HepG2 (cell line): Measurements from ENCODE around the gene RELL2. TPM values are rescaled to one million over a fixed set of nuclear protein-coding genes. Genes with fewer than 3 reads are reported as not detected.

Experiments
- BCL6 ChIP-seq: IDR thresholded peaks from 2 replicates; pipeline ENCODE4 v1.6.1; 2016; ENCODE audit warnings: missing genetic modification reagents, missing compliant biosample characterization
- CEBPB ChIP-seq: IDR thresholded peaks from 2 replicates; pipeline ENCODE4 v1.6.1; 2011; ENCODE audit warnings: low read depth, low read length, improper control_type of control experiment, borderline replicate concordance
- CEBPG ChIP-seq: IDR thresholded peaks from 2 replicates; pipeline ENCODE4 v1.6.1; 2016
- EED ChIP-seq: sonication (generic); formaldehyde crosslinking; IDR thresholded peaks from 2 replicates; pipeline ENCODE4 v1.5.0; 2020; ENCODE audit warnings: mild to moderate bottlenecking, missing genetic modification reagents
- GABPA ChIP-seq, 2 experiments: IDR thresholded peaks; 2 replicates each; pipeline ENCODE4 v1.6.1; 2011 to 2016; ENCODE audit warnings: low read depth in 2 of 2, low read length in 1 of 2, missing biosample characterization in 1 of 2, missing genetic modification characterization in 1 of 2
- HNF4G ChIP-seq, 2 experiments: sonication (generic) in 1 of 2; formaldehyde crosslinking in 1 of 2; IDR thresholded peaks; 2 replicates each; pipeline versions ENCODE4 v1.4.0 to v1.6.1; 2011 to 2020; ENCODE audit warnings: borderline replicate concordance in 2 of 2, low read depth in 2 of 2, mild to moderate bottlenecking in 2 of 2, low read length in 1 of 2, missing genetic modification reagents in 1 of 2, moderate library complexity in 1 of 2
- KDM1A ChIP-seq: IDR thresholded peaks from 2 replicates; pipeline ENCODE4 v1.6.1; 2016; ENCODE audit warnings: missing compliant biosample characterization
- NFIC ChIP-seq: IDR thresholded peaks from 2 replicates; pipeline ENCODE4 v1.6.1; 2012; ENCODE audit warnings: mild to moderate bottlenecking, low read length, inconsistent platforms
- NR2F2 ChIP-seq: IDR thresholded peaks from 2 replicates; pipeline ENCODE4 v1.6.1; 2012; ENCODE audit warnings: low read depth, inconsistent platforms, borderline replicate concordance
- PHF21A ChIP-seq: sonication (generic); formaldehyde crosslinking; IDR thresholded peaks from 2 replicates; pipeline ENCODE4 v1.5.0; 2020; ENCODE audit warnings: mild to moderate bottlenecking, missing genetic modification reagents
- SMAD9 ChIP-seq: sonication (generic); formaldehyde crosslinking; IDR thresholded peaks from 2 replicates; pipeline ENCODE4 v1.5.1; 2020; ENCODE audit warnings: mild to moderate bottlenecking, missing genetic modification reagents
- SOX5 ChIP-seq: IDR thresholded peaks from 2 replicates; pipeline ENCODE4 v1.6.1; 2016; ENCODE audit warnings: borderline replicate concordance
- SOX6 ChIP-seq, 2 experiments: fragments of 450-650 bp in 1 of 2; sonication (generic) in 1 of 2; formaldehyde crosslinking in 1 of 2; IDR thresholded peaks; 2 replicates each; pipeline versions ENCODE4 v1.4.0 to v1.6.1; 2017 to 2020; ENCODE audit warnings: antibody characterized with exemption in 1 of 2, mild to moderate bottlenecking in 1 of 2, missing genetic modification reagents in 1 of 2
- SRSF1 ChIP-seq: fragments of 200-400 bp; formaldehyde crosslinking; optimal IDR thresholded peaks from 2 replicates; pipeline ENCODE3; 2017; ENCODE audit warnings: mild to moderate bottlenecking, low read depth, low read length, moderate library complexity
- TSC22D2 ChIP-seq: sonication (generic); formaldehyde crosslinking; IDR thresholded peaks from 2 replicates; pipeline ENCODE4 v1.5.1; 2020; ENCODE audit warnings: missing genetic modification reagents, mild to moderate bottlenecking, borderline replicate concordance
- ZMYM4 ChIP-seq: sonication (generic); formaldehyde crosslinking; IDR thresholded peaks from 2 replicates; pipeline ENCODE4 v1.8.1; 2023; ENCODE audit warnings: mild to moderate bottlenecking, missing genetic modification reagents
- ZNF124 ChIP-seq: sonication (generic); formaldehyde crosslinking; IDR thresholded peaks from 2 replicates; pipeline ENCODE4 v1.4.0; 2020; ENCODE audit warnings: missing genetic modification reagents
- ZNF224 ChIP-seq: sonication (generic); formaldehyde crosslinking; IDR thresholded peaks from 2 replicates; pipeline ENCODE4 v1.5.0; 2020; ENCODE audit warnings: mild to moderate bottlenecking, missing genetic modification reagents
- ZNF260 ChIP-seq: sonication (generic); formaldehyde crosslinking; IDR thresholded peaks from 2 replicates; pipeline ENCODE4 v1.4.0; 2020; ENCODE audit warnings: missing genetic modification reagents, low read depth, mild to moderate bottlenecking, borderline replicate concordance
- ZNF331 ChIP-seq: sonication (generic); formaldehyde crosslinking; IDR thresholded peaks from 2 replicates; pipeline ENCODE4 v1.4.0; 2020; ENCODE audit warnings: missing genetic modification reagents
- ZNF335 ChIP-seq: sonication (generic); formaldehyde crosslinking; IDR thresholded peaks from 2 replicates; pipeline ENCODE4 v1.4.0; 2020; ENCODE audit warnings: missing genetic modification reagents
- ZNF556 ChIP-seq: sonication (generic); formaldehyde crosslinking; IDR thresholded peaks from 2 replicates; pipeline ENCODE4 v1.4.0; 2020; ENCODE audit warnings: mild to moderate bottlenecking, missing genetic modification reagents, borderline replicate concordance
- ZNF660 ChIP-seq: sonication (generic); formaldehyde crosslinking; IDR thresholded peaks from 2 replicates; pipeline ENCODE4 v1.5.1; 2020; ENCODE audit warnings: mild to moderate bottlenecking, low read depth, missing genetic modification reagents, borderline replicate concordance
- ZNF839 ChIP-seq: sonication (generic); formaldehyde crosslinking; IDR thresholded peaks from 2 replicates; pipeline ENCODE4 v1.4.0; 2020; ENCODE audit warnings: missing genetic modification reagents, mild to moderate bottlenecking, borderline replicate concordance
- ZSCAN20 ChIP-seq: sonication (generic); formaldehyde crosslinking; IDR thresholded peaks from 2 replicates; pipeline ENCODE4 v1.4.0; 2020; ENCODE audit warnings: missing genetic modification reagents, mild to moderate bottlenecking, borderline replicate concordance
- polyA plus RNA-seq, 8 experiments: library from polyadenylated mRNA; depleted of rRNA in 3 of 8; stranded (reverse) in 7 of 8; unstranded in 1 of 8; fragments of >200 nt; fragmentation: Illumina TruSeq in 4 of 8; extraction: Trizol in 4 of 8; gene quantifications; 2 replicates each; pipeline versions ENCODE4 v1.2.1 to v1.2.3, GENCODE V29; 2011 to 2016; ENCODE audit warnings: low read depth in 4 of 8, missing spikeins in 1 of 8, mixed read lengths in 1 of 8; ENCODE audit not compliant: insufficient read depth in 1 of 8
- total RNA-seq, 5 experiments: library from RNA; depleted of rRNA; stranded (reverse); fragments of >200 nt; fragmentation: Illumina TruSeq; extraction: Trizol; gene quantifications; 2 replicates each; pipeline ENCODE4 v1.2.3, GENCODE V29; 2016; ENCODE audit warnings: low read depth in 1 of 5
- TF ChIP-seq, protein P1 (sequence below): sonication (generic); formaldehyde crosslinking; IDR thresholded peaks from 2 replicates; pipeline ENCODE4 v1.4.0; 2020; ENCODE audit warnings: missing genetic modification reagents, mild to moderate bottlenecking, borderline replicate concordance
- TF ChIP-seq, protein P2 (sequence below): IDR thresholded peaks from 2 replicates; pipeline ENCODE4 v1.6.1; 2016; ENCODE audit warnings: control low read depth

Gene RELL2
- total and polyA plus RNA-seq, 2 of the 13 experiments (the other 11 are each of a cell fraction or from before 2014, with no cell fraction given): 6.4 to 8.3 TPM

DNA sequence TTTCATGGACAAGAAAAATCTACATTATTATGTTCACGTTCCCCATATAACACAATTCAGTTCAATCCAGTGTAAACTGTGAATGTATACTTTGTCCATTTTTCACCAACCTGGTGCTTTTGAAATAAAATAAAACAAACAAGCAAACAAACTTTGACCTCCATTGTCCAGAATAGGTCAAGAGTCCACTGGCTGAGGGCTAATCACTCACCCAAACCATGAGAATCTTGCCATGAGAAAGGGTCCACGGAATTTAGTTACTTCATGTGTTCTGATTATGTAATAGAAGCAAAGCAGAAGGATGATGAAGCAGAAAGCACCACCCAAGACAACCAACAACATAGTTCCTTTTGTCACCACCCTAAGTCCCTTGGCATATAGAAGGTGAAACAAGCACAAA is 46.7 kb upstream of the RELL2 start (continued):
- TF ChIP-seq NFIC: 0 out of 2 replicates have a peak, but pooled peaks have one; percentile 61
- no peak for TF ChIP-seq SRSF1
- TF ChIP-seq ZNF660 (CRISPR knock-in tag): no peak
- peak; percentile 96 for TF ChIP-seq SOX5
- no peak for TF ChIP-seq SOX6 (IDR thresholded peaks at IDR 0.05)
- TF ChIP-seq SOX6 (CRISPR knock-in tag; IDR thresholded peaks at IDR 0.05): peak; percentile 98
- 0 out of 2 replicates have a peak, but pooled peaks have one; percentile 50 for TF ChIP-seq ZMYM4
- TF ChIP-seq, protein P1, sequence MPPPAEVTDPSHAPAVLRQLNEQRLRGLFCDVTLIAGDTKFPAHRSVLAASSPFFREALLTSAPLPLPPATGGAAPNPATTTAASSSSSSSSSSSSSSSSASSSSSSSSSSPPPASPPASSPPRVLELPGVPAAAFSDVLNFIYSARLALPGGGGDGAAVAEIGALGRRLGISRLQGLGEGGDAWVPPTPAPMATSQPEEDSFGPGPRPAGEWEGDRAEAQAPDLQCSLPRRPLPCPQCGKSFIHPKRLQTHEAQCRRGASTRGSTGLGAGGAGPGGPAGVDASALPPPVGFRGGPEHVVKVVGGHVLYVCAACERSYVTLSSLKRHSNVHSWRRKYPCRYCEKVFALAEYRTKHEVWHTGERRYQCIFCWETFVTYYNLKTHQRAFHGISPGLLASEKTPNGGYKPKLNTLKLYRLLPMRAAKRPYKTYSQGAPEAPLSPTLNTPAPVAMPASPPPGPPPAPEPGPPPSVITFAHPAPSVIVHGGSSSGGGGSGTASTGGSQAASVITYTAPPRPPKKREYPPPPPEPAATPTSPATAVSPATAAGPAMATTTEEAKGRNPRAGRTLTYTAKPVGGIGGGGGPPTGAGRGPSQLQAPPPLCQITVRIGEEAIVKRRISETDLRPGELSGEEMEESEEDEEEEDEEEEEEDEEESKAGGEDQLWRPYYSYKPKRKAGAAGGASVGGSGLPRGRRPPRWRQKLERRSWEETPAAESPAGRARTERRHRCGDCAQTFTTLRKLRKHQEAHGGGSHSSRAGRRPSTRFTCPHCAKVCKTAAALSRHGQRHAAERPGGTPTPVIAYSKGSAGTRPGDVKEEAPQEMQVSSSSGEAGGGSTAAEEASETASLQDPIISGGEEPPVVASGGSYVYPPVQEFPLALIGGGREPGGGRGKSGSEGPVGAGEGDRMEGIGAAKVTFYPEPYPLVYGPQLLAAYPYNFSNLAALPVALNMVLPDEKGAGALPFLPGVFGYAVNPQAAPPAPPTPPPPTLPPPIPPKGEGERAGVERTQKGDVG (CRISPR knock-in tag): no peak
- peak; percentile 71 for TF ChIP-seq CEBPB
- 0 out of 2 replicates have a peak, but pooled peaks have one; percentile 45 for TF ChIP-seq ZNF331 (CRISPR knock-in tag)
- TF ChIP-seq ZNF224: no peak
- TF ChIP-seq CEBPG (CRISPR knock-in tag): peak; percentile 69
- no peak for TF ChIP-seq TSC22D2
- peak; percentile 49; the same call in 1 of the 2 replicates for TF ChIP-seq KDM1A (CRISPR knock-in tag)
- TF ChIP-seq ZNF335 (CRISPR knock-in tag): no peak
- TF ChIP-seq, protein P2, sequence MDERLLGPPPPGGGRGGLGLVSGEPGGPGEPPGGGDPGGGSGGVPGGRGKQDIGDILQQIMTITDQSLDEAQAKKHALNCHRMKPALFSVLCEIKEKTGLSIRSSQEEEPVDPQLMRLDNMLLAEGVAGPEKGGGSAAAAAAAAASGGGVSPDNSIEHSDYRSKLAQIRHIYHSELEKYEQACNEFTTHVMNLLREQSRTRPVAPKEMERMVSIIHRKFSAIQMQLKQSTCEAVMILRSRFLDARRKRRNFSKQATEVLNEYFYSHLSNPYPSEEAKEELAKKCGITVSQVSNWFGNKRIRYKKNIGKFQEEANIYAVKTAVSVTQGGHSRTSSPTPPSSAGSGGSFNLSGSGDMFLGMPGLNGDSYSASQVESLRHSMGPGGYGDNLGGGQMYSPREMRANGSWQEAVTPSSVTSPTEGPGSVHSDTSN (CRISPR knock-in tag): no peak
- TF ChIP-seq GABPA (IDR thresholded peaks at IDR 0.05; ENCODE audit: low read depth, low read length): no peak
- TF ChIP-seq GABPA (CRISPR knock-in tag; IDR thresholded peaks at IDR 0.05; ENCODE audit: low read depth): 0 out of 2 replicates have a peak, but pooled peaks have one; percentile 34
- TF ChIP-seq ZNF124 (CRISPR knock-in tag): no peak
- peak; percentile 68; the same call in 1 of the 2 replicates for TF ChIP-seq PHF21A (CRISPR knock-in tag)
- TF ChIP-seq ZSCAN20 (CRISPR knock-in tag): no peak
- 0 out of 2 replicates have a peak, but pooled peaks have one; percentile 27 for TF ChIP-seq ZNF556
- TF ChIP-seq NR2F2: peak; percentile 86
- no peak for TF ChIP-seq SMAD9
- TF ChIP-seq EED: no peak
- TF ChIP-seq ZNF839 (CRISPR knock-in tag): no peak
- peak; percentile 81 for TF ChIP-seq HNF4G (IDR thresholded peaks at IDR 0.05; ENCODE audit: borderline replicate concordance, low read depth, low read length)
- TF ChIP-seq HNF4G (CRISPR knock-in tag; IDR thresholded peaks at IDR 0.05; ENCODE audit: borderline replicate concordance, low read depth): peak; percentile 68; the same call in 1 of the 2 replicates
- TF ChIP-seq ZNF260 (CRISPR knock-in tag): no peak
- peak; percentile 54; the same call in 1 of the 2 replicates for TF ChIP-seq BCL6
